NT2/D1 (cell line): ENCODE results near the gene FARP1.

Source experiments
- DNase-seq: peaks from one replicate; pipeline ENCODE4 v3.0.0-alpha.2; 2011; ENCODE audit warnings: low read depth, low spot score
- H3K27me3 ChIP-seq: 2 replicates; pipeline ENCODE4 v1.6.0; 2011; ENCODE audit warnings: mild to moderate bottlenecking; ENCODE audit not compliant: insufficient read length, insufficient read depth
- H3K36me3 ChIP-seq: 2 replicates; pipeline ENCODE4 v1.6.1; 2011; ENCODE audit warnings: mild to moderate bottlenecking, low read length, mixed read lengths; ENCODE audit not compliant: insufficient read depth, insufficient read length
- H3K4me1 ChIP-seq: 2 replicates; pipeline ENCODE4 v1.5.1; 2011; ENCODE audit not compliant: insufficient read depth, insufficient read length
- H3K4me3 ChIP-seq: 2 replicates; pipeline ENCODE4 v1.5.1; 2011; ENCODE audit warnings: low read depth; ENCODE audit not compliant: insufficient read length
- H3K9ac ChIP-seq: 2 replicates; pipeline ENCODE4 v1.6.0; 2011; ENCODE audit warnings: low read depth; ENCODE audit not compliant: insufficient read length
- H3K9me3 ChIP-seq: 2 replicates; pipeline ENCODE4 v1.5.1; 2011; ENCODE audit warnings: mild to moderate bottlenecking, low read length; ENCODE audit not compliant: insufficient read depth
- SUZ12 ChIP-seq: IDR thresholded peaks from 2 replicates; pipeline ENCODE4 v1.6.1; 2011; ENCODE audit not compliant: insufficient read length, insufficient read depth; ENCODE audit errors: extremely low read depth
- YY1 ChIP-seq: IDR thresholded peaks from 2 replicates; pipeline ENCODE4 v1.6.1; 2011; ENCODE audit not compliant: insufficient read length, insufficient read depth
- ZNF274 ChIP-seq: IDR thresholded peaks from 2 replicates; pipeline ENCODE4 v1.6.1; 2011; ENCODE audit warnings: mild to moderate bottlenecking, low read depth, low read length

FARP1 gene

DNA sequence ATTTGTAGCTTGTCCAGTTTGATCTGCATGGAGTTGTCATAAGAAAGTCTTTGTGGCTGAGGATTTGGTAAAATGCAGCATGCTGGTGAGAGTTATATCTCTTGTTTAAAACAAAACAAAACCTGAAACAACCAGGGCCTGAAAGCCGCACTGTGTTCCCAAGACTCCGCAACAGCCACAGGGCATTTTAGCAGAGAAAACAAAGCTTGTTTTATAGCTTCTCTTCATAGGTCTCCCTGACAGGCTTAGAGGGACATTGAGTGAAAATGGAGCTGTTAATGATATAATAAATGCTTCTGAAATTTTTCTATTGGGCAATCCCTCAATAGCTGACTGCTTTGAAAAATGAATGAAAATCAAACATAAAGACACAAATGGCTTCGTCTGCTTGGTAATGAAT is 182.8 kb downstream of the FARP1 start:
- TF ChIP-seq SUZ12 (no peak), ZNF274 (no peak)
- H3K36me3 ChIP-seq, result no peaks in the 10 kb centered on the region
- no peak overlapping the region for H3K4me3 ChIP-seq
- no peak overlapping the region for H3K9ac ChIP-seq
- H3K4me1 ChIP-seq, result no peaks in the 10 kb centered on the region
- H3K27me3 ChIP-seq, result no peaks in the 10 kb centered on the region
- H3K9me3 ChIP-seq, result no peaks in the 10 kb centered on the region
- DNase-seq, result no peak

DNA sequence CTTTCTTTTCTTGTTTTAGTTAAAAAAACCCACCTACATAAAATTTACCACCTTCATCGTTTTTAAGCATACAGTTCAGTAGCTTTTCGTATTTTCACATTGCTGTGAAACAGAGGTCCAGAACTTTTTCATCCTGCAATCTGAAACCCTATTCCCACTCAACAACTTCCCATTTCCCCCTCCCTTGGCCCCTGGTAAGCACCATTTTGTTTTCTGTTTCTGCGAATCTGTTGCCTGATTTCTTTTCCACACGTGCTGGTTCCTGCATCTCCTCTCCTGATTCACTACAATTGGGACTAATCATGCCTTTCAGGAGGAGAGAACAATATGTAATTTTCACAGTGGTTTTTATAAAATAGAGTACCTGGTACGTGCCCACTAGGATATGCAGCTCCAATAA is 183.4 kb downstream of the FARP1 start:
- Histone ChIP-seq H3K9ac (no peak overlapping the region), H3K9me3 (no peaks in the 10 kb centered on the region), H3K27me3 (no peaks in the 10 kb centered on the region), H3K4me3 (no peak overlapping the region), H3K36me3 (no peaks in the 10 kb centered on the region), H3K4me1 (no peaks in the 10 kb centered on the region)
- TF ChIP-seq ZNF274 (no peak), SUZ12 (no peak), YY1 (no peak)
- DNase-seq, result no peak

DNA sequence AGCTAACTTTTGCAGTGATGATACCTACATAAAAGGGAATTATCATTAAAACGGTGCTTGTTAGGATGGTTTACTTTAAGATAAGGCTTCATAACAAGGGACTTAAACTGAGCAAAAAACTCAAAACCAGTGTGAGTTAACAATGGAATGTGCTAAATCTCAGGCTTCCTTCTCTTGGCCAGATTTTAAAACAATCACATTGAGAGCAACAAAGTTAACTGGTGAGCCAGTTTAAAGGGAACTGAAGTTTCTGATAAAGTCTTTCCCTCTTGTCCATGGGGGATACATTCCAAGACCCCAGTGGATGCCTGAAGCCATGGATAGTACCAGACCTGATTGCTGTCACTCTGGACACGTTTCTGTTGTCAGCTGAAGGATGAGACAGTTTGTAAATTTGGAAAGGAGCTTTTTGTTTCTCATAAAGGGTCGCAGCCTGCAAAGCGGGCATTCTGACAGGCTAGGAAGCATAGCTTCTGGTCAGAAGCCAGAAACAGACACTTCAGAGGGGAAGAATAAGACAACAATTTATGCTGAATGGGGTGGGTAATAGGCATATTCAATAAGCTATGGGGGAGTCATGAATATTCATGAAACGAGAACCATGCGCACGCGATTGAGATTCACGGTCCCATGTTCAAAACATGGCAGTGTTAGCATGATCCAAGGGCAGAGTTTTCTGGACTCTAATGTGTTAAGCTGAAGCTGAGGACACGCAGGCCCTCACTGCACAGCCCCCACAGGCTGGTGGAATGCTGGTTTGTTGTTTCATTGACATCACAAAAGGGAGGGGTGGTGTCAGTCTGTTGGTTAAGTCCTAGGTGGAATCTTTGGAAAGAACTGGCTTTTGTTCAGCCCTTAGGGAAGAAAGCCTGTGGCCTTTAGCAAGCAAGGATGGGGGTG is 184.7 kb downstream of the FARP1 start:
- DNase-seq, result peak; percentile 85
- no peaks in the 10 kb centered on the region for H3K4me1 ChIP-seq
- no peak for TF ChIP-seq ZNF274
- no peak for TF ChIP-seq SUZ12
- TF ChIP-seq YY1, result no peak
- peak overlapping the region; percentile 61 for H3K9ac ChIP-seq
- H3K9me3 ChIP-seq, result no peaks in the 10 kb centered on the region
- H3K4me3 ChIP-seq, result no peak overlapping the region
- no peaks in the 10 kb centered on the region for H3K27me3 ChIP-seq
- no peaks in the 10 kb centered on the region for H3K36me3 ChIP-seq

DNA sequence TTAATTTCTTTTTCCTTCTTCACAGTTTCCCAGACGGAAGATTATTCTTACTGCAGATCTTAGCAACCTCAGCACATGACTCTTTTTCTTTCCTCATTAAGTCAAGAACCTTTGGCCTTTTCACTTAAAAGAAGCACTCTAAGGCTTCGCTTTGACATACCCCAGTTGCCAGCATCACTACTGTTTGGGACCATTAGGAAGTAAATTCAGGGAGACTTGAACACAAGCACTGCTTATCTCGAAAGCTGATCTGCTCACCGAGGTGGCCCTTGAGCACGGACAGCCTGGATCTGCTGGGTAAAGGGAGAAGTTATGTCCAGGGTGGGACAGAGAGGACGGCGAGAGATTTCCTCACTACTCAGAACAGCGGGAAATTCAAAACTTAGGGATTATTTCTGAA is 185.6 kb downstream of the FARP1 start:
- H3K36me3 ChIP-seq, result no peaks in the 10 kb centered on the region
- no peaks in the 10 kb centered on the region for H3K27me3 ChIP-seq
- no peaks in the 10 kb centered on the region for H3K9me3 ChIP-seq
- H3K4me1 ChIP-seq, result no peaks in the 10 kb centered on the region
- no peak for DNase-seq
- no peak for TF ChIP-seq SUZ12
- peak overlapping the region; percentile 1 for H3K9ac ChIP-seq
- no peak overlapping the region for H3K4me3 ChIP-seq

DNA sequence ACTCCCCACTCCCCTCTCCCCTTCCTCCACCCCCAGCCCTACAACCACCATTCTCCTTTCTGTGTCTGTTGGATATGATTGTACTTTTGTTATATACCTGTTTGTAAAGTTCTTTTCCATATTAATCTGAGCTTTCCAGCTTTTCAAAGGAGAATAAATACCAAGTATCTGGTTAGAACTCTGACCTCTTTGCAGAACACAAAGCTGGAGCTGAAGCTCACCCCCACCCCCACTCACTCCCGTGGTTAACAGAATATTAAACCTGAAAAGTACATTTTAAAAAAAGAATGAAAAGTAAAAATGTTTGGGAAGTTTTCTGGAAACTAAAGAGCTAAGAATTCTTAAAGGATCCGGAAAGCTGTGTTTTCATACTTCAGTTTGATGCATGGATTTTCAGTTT is 189.3 kb downstream of the FARP1 start:
- DNase-seq, result no peak
- Histone ChIP-seq H3K9ac (no peak overlapping the region), H3K36me3 (no peaks in the 10 kb centered on the region), H3K4me1 (peaks cover 2% of the 10 kb centered on the region), H3K27me3 (no peaks in the 10 kb centered on the region), H3K4me3 (no peak overlapping the region), H3K9me3 (no peaks in the 10 kb centered on the region)
- no peak for TF ChIP-seq YY1
- no peak for TF ChIP-seq ZNF274
- TF ChIP-seq SUZ12, result no peak

DNA sequence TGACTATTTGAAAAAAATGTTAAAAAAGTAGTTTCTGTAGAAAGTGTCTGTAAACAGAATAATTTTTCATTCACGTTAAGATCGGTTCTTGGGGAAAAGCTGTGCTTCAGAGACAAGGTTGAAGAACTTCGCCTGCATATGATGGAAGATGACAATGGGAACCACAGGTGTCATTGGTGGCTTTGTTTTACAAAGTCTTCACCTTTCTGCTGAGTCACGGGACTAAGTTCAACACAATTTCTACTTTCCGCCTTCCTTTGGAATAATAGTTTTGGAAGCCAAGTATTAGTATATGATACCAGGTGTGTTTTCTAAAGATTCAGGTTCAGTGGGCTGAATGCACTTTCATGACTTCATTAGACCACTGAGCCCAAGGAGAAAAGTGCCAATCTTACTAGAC is 189.8 kb downstream of the FARP1 start:
- no peaks in the 10 kb centered on the region for H3K9me3 ChIP-seq
- H3K36me3 ChIP-seq, result no peaks in the 10 kb centered on the region
- TF ChIP-seq YY1, result no peak
- TF ChIP-seq SUZ12, result no peak
- no peak for TF ChIP-seq ZNF274
- no peak for DNase-seq
- H3K4me1 ChIP-seq, result peaks cover 2% of the 10 kb centered on the region
- no peak overlapping the region for H3K4me3 ChIP-seq
- no peak overlapping the region for H3K9ac ChIP-seq
- no peaks in the 10 kb centered on the region for H3K27me3 ChIP-seq

DNA sequence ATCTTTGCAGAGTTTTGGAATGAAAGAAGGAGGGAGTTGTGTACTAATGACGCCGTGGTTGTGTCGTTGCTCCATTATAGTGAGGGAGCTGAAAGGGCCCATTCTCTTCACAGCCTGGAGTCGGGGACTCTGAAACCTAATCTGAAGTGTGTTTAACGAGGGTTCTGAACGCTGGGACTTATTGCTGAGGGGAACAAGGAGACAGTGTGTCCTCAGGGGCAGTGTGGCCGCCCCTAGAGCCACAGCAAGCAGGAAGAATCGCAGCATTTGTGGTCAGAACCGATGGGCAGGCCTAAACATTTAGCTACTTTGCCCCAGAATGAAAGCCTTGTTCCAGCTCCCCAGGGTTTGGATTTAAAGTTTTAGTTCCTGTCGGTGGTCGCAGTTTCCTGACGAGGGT is 190.6 kb downstream of the FARP1 start:
- no peaks in the 10 kb centered on the region for H3K9me3 ChIP-seq
- TF ChIP-seq SUZ12, result no peak
- no peak for TF ChIP-seq YY1
- no peak for TF ChIP-seq ZNF274
- no peak overlapping the region for H3K9ac ChIP-seq

More for the DNA sequence above, 190.6 kb downstream of the FARP1 start:
- no peak overlapping the region for H3K4me3 ChIP-seq
- peaks cover 2% of the 10 kb centered on the region for H3K4me1 ChIP-seq
- no peaks in the 10 kb centered on the region for H3K36me3 ChIP-seq
- DNase-seq, result no peak
- H3K27me3 ChIP-seq, result no peaks in the 10 kb centered on the region
